Vagina (tissue), 2 donors: ENCODE results near the gene LYPD1.

Experiments used
- POLR2A ChIP-seq, 2 donors: fragments of 450-650 bp; IDR thresholded peaks; one replicate each; pipeline ENCODE4 v1.6.1; 2017; ENCODE audit warnings: antibody characterized with exemption in 2 of 2, mild to moderate bottlenecking in 2 of 2, moderate library complexity in 2 of 2
- POLR2AphosphoS5 ChIP-seq, 2 donors: sonication (generic); formaldehyde crosslinking; IDR thresholded peaks; one replicate each; pipeline ENCODE4 v1.9.0; 2017; ENCODE audit warnings: antibody characterized with exemption in 2 of 2, mild to moderate bottlenecking in 2 of 2, low read depth in 1 of 2; ENCODE audit not compliant: insufficient read depth in 1 of 2
- TF ChIP-seq, protein P1 (sequence below), 3 experiments: fragments of 450-650 bp in 2 of 3; fragments of 200-600 bp in 1 of 3; sonication (generic) in 1 of 3; IDR thresholded peaks; one replicate each; pipeline ENCODE4 v1.5.1; 2017 to 2019; ENCODE audit warnings: antibody characterized with exemption in 3 of 3, mild to moderate bottlenecking in 2 of 3, moderate library complexity in 2 of 3

DNA sequence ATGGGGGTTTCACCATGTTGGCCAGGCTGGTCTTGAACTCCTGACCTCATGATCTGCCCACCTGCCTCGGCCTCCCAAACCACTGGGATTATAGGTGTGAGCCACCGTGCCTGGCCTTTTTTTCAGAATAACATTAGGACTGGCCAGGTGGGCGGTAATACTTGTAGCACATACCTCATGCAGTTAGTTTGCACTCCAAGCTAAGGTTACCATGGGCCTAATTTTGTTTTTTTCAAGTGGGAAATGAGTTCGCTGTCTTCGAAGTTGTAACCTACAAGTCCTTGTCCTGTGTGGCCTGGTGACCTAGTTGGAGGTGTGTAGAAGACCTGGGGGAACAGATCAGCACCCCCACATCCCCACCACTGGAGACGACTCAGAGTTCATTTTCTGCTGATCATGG is 74.8 kb downstream of the LYPD1 start:
- TF ChIP-seq POLR2A (IDR thresholded peaks at IDR 0.05) (no peak), POLR2AphosphoS5 (IDR thresholded peaks at IDR 0.05; ENCODE audit: insufficient read depth in 1 of 2, low read depth in 1 of 2) (no peak)
- TF ChIP-seq, protein P1, sequence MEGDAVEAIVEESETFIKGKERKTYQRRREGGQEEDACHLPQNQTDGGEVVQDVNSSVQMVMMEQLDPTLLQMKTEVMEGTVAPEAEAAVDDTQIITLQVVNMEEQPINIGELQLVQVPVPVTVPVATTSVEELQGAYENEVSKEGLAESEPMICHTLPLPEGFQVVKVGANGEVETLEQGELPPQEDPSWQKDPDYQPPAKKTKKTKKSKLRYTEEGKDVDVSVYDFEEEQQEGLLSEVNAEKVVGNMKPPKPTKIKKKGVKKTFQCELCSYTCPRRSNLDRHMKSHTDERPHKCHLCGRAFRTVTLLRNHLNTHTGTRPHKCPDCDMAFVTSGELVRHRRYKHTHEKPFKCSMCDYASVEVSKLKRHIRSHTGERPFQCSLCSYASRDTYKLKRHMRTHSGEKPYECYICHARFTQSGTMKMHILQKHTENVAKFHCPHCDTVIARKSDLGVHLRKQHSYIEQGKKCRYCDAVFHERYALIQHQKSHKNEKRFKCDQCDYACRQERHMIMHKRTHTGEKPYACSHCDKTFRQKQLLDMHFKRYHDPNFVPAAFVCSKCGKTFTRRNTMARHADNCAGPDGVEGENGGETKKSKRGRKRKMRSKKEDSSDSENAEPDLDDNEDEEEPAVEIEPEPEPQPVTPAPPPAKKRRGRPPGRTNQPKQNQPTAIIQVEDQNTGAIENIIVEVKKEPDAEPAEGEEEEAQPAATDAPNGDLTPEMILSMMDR (IDR thresholded peaks at IDR 0.05), result no peak
